HepG2 (cell line): Measurements from ENCODE around the gene RGS10. TPM values are rescaled to one million over a fixed set of nuclear protein-coding genes. Genes with fewer than 3 reads are reported as not detected.

Experiments used
- ATAC-seq: fragments of 200-7000 bp; cut with Tn5 transposase; 3 replicates; pipeline ENCODE4 v1.9.1; 2020; ENCODE audit warnings: mild to moderate bottlenecking, moderate library complexity
- BruUV-seq: library from RNA; stranded (reverse); fragments of 400-500 nt; replicated peaks from 2 replicates; lab custom pipeline; 2021; lab: Mats Ljungman, UMichigan
- CTCF ChIA-PET: fragments of 300-600 bp; formaldehyde crosslinking; extraction: SDS; loops from one replicate; lab custom pipeline; 2021; ENCODE audit warnings: low total read pairs, inconsistent platforms, low intra/inter-chr PET ratio; lab: Yijun Ruan, JAX
- POLR2A ChIA-PET: fragments of 350-600 bp; sonication (Branson Sonifier 250); formaldehyde crosslinking; loops from one replicate; lab custom pipeline; 2020; ENCODE audit warnings: antibody characterized with exemption, inconsistent platforms; lab: Yijun Ruan, JAX
- DNase-seq: peaks from one replicate; pipeline ENCODE4 v3.0.0-alpha.2; 2015; ENCODE audit warnings: low spot score
- FAIRE-seq: peaks from 3 replicates; lab custom pipeline; 2011; peaks lifted over from hg19 to GRCh38; lab: Jason Lieb, UNC
- H2AFZ ChIP-seq: one replicate; pipeline ENCODE4 v1.6.1; 2011; ENCODE audit warnings: low read length, inconsistent platforms
- H3K27ac ChIP-seq: fragments of 300-600 bp; 3 replicates; pipeline ENCODE4 v1.8.0; 2011; ENCODE audit warnings: mixed run types, mild to moderate bottlenecking, mixed read lengths, low read length, inconsistent platforms; ENCODE audit not compliant: insufficient read depth; ENCODE audit errors: extremely low read length
- H3K27me3 ChIP-seq, 2 experiments: fragments of 200-600 bp in 1 of 2; 2 replicates in 1 of 2; 3 replicates in 1 of 2; pipeline versions ENCODE4 v1.6.0 to v1.8.0; 2011; ENCODE audit warnings: low read length in 2 of 2, mild to moderate bottlenecking in 2 of 2, moderate library complexity in 2 of 2, inconsistent platforms in 1 of 2; ENCODE audit not compliant: insufficient read depth in 2 of 2, control insufficient read depth in 1 of 2
- H3K36me3 ChIP-seq, 2 experiments: fragments of 200-600 bp in 1 of 2; replicated peaks in 1 of 2; 2 replicates in 1 of 2; 3 replicates in 1 of 2; pipeline versions ENCODE4 v1.5.1 to v1.8.0; 2011; ENCODE audit warnings: low read length in 2 of 2, inconsistent platforms in 1 of 2; ENCODE audit not compliant: insufficient read depth in 2 of 2, control insufficient read depth in 1 of 2
- H3K4me1 ChIP-seq: 2 replicates; pipeline ENCODE4 v1.5.1; 2012; ENCODE audit warnings: low read length, inconsistent platforms; ENCODE audit not compliant: insufficient read depth
- H3K4me2 ChIP-seq: 2 replicates; pipeline ENCODE4 v1.6.0; 2011; ENCODE audit warnings: low read depth, low read length, inconsistent platforms
- H3K4me3 ChIP-seq, 3 experiments: fragments of 200-600 bp in 1 of 3; sonication (generic), shearing (Covaris generic) in 1 of 3; replicated peaks in 1 of 3; 2 replicates each; pipeline ENCODE4 v1.5.1; 2011 to 2016; ENCODE audit warnings: low read length in 3 of 3, inconsistent platforms in 2 of 3, low read depth in 2 of 3, mild to moderate bottlenecking in 2 of 3, control low read depth in 1 of 3, mixed read lengths in 1 of 3; ENCODE audit not compliant: insufficient read depth in 1 of 3
- H3K79me2 ChIP-seq: one replicate; pipeline ENCODE4 v1.6.1; 2011; ENCODE audit warnings: low read length, inconsistent platforms; ENCODE audit not compliant: insufficient read depth
- H3K9ac ChIP-seq: 2 replicates; pipeline ENCODE4 v1.6.0; 2011; ENCODE audit warnings: mild to moderate bottlenecking, low read depth, low read length, inconsistent platforms; ENCODE audit not compliant: insufficient read depth
- H3K9me3 ChIP-seq: 2 replicates; pipeline ENCODE4 v1.5.1; 2012; ENCODE audit warnings: mild to moderate bottlenecking, low read length
- H4K20me1 ChIP-seq: 2 replicates; pipeline ENCODE4 v1.6.0; 2011; ENCODE audit warnings: inconsistent platforms, mild to moderate bottlenecking, low read length, moderate library complexity; ENCODE audit not compliant: insufficient read depth
- HNRNPK ChIP-seq: fragments of 200-400 bp; formaldehyde crosslinking; IDR thresholded peaks from 2 replicates; pipeline ENCODE4 v1.6.1; 2018; ENCODE audit warnings: low read length, low read depth, moderate library complexity, mild to moderate bottlenecking; ENCODE audit not compliant: poor library complexity, severe bottlenecking
- NCOA1 ChIP-seq: sonication (generic); formaldehyde crosslinking; IDR thresholded peaks from 2 replicates; pipeline ENCODE4 v1.9.0; 2021; ENCODE audit warnings: missing genetic modification reagents
- NKX3-1 ChIP-seq: sonication (generic); formaldehyde crosslinking; IDR thresholded peaks from 2 replicates; pipeline ENCODE4 v1.5.0; 2020; ENCODE audit warnings: missing genetic modification reagents
- RARA ChIP-seq: IDR thresholded peaks from 2 replicates; pipeline ENCODE4 v1.6.1; 2016; ENCODE audit warnings: missing genetic modification reagents, missing compliant biosample characterization
- REL ChIP-seq: sonication (generic); formaldehyde crosslinking; conservative IDR thresholded peaks from 2 replicates; pipeline ENCODE4 v1.8.0; 2022; ENCODE audit warnings: mild to moderate bottlenecking, missing genetic modification reagents, moderate library complexity
- ZFP1 ChIP-seq: IDR thresholded peaks from 2 replicates; pipeline ENCODE4 v1.6.1; 2016
- ZKSCAN5 ChIP-seq: sonication (generic); formaldehyde crosslinking; IDR thresholded peaks from 2 replicates; pipeline ENCODE4 v1.5.1; 2020; ENCODE audit warnings: mild to moderate bottlenecking, missing genetic modification reagents
- ZNF512 ChIP-seq: sonication (generic); formaldehyde crosslinking; IDR thresholded peaks from 2 replicates; pipeline ENCODE4 v1.4.0; 2020; ENCODE audit warnings: mild to moderate bottlenecking, missing genetic modification reagents
- WGBS: methylation state at CpG from one replicate; pipeline ENCODE4 v1.1.6; 2017; ENCODE audit warnings: low lambda C conversion rate; 5-methylcytosine and 5-hydroxymethylcytosine counted together
- in situ Hi-C: cut with HindIII; loops from 2 replicates; pipeline ENCODE4 v1.10.0; 2017; ENCODE audit warnings: low pct_unique_long_range_greater_than_20kb; ENCODE audit not compliant: extremely low pct_ligation_motif_present
- intact Hi-C: fragments of 100-400 bp; cut with micrococcal nuclease; formaldehyde crosslinking; loops from one replicate; pipeline ENCODE4 v1.10.0; 2022; ENCODE audit not compliant: unreplicated experiment
- polyA plus RNA-seq, 8 experiments: library from polyadenylated mRNA; depleted of rRNA in 3 of 8; stranded (reverse) in 7 of 8; unstranded in 1 of 8; fragments of >200 nt; fragmentation: Illumina TruSeq in 4 of 8; extraction: Trizol in 4 of 8; gene quantifications; 2 replicates each; pipeline versions ENCODE4 v1.2.1 to v1.2.3, GENCODE V29; 2011 to 2016; ENCODE audit warnings: low read depth in 4 of 8, missing spikeins in 1 of 8, mixed read lengths in 1 of 8; ENCODE audit not compliant: insufficient read depth in 1 of 8
- total RNA-seq, 5 experiments: library from RNA; depleted of rRNA; stranded (reverse); fragments of >200 nt; fragmentation: Illumina TruSeq; extraction: Trizol; gene quantifications; 2 replicates each; pipeline ENCODE4 v1.2.3, GENCODE V29; 2016; ENCODE audit warnings: low read depth in 1 of 5

The RGS10 gene
- total and polyA plus RNA-seq, 2 of the 13 experiments (the other 11 are each of a cell fraction or from before 2014, with no cell fraction given): 1.7 to 5.1 TPM

GRCh38 chr10:119550827-119551226 is 8.3 kb upstream of the RGS10 start:
- WGBS: 21% methylated on average over 4 of the region's 4 CpGs
- ChIA-PET POLR2A (no interaction called here), CTCF (no interaction called here)
- Histone ChIP-seq H3K9ac (no peak overlapping the region), H3K4me1 (no peaks in the 10 kb centered on the region), H3K79me2 (no peaks in the 10 kb centered on the region), H3K4me2 (no peak overlapping the region), H3K27ac (no peak overlapping the region), H2AFZ (no peak overlapping the region), H4K20me1 (0 out of 2 replicates have a peak, but pooled peaks cover 3% of the 10 kb centered on the region), H3K27me3 (peaks cover 0 to 17% of the 10 kb centered on the region in 2 experiments; a peak in 3 of 5 replicates), H3K36me3 (no peaks in the 10 kb centered on the region), H3K4me3 (no peak overlapping the region), H3K9me3 (no peaks in the 10 kb centered on the region)
- DNase-seq (no peak), FAIRE-seq (no peak), ATAC-seq (no peak)
- no peak for TF ChIP-seq ZKSCAN5
- no peak for TF ChIP-seq ZNF512 (CRISPR knock-in tag)
- TF ChIP-seq NKX3-1 (CRISPR knock-in tag): no peak
- no peak for TF ChIP-seq REL (CRISPR knock-in tag)
- TF ChIP-seq NCOA1 (CRISPR knock-in tag): no peak
- TF ChIP-seq HNRNPK: no peak
- TF ChIP-seq RARA (CRISPR knock-in tag): no peak
- no peak for TF ChIP-seq ZFP1 (CRISPR knock-in tag)
- in situ Hi-C loops: no loop called here
- BruUV-seq: no TSS peak
- intact Hi-C loops: no loop called here
